H1 (cell line): ENCODE results near the gene PARD3. TPM values are rescaled to one million over a fixed set of nuclear protein-coding genes. Genes with fewer than 3 reads are reported as not detected.

Source experiments
- CTCF ChIA-PET: fragments of 300-600 bp; sonication (Branson Sonifier 250); formaldehyde crosslinking; loops from one replicate; lab custom pipeline; 2021; ENCODE audit not compliant: partially characterized antibody; lab: Charles Lee
- POLR2A ChIA-PET: fragments of 300-600 bp; sonication (Branson Sonifier 250); formaldehyde crosslinking; loops from one replicate; lab custom pipeline; 2021; ENCODE audit warnings: inconsistent platforms; ENCODE audit not compliant: partially characterized antibody; lab: Charles Lee
- DNase-seq, 2 experiments: peaks; one replicate each; pipeline versions ENCODE4 v3.0.0 to v3.0.0-alpha.2; 2010 to 2022; ENCODE audit warnings: low spot score in 2 of 2, low read depth in 1 of 2, mixed read lengths in 1 of 2
- FAIRE-seq: peaks from 2 replicates; lab custom pipeline; 2011; peaks lifted over from hg19 to GRCh38; lab: Jason Lieb, UNC
- H2AFZ ChIP-seq: 2 replicates; pipeline ENCODE4 v1.8.1; 2012; ENCODE audit warnings: low read length, inconsistent platforms
- H2AK5ac ChIP-seq: 2 replicates; pipeline ENCODE4 v1.6.1; 2013; ENCODE audit warnings: low read depth, low read length
- H2BK120ac ChIP-seq: replicated peaks from 2 replicates; pipeline ENCODE3; 2013; ENCODE audit warnings: low read depth, low read length, inconsistent platforms
- H2BK12ac ChIP-seq: 2 replicates; pipeline ENCODE4 v1.6.1; 2013; ENCODE audit warnings: low read depth, low read length
- H2BK15ac ChIP-seq: 2 replicates; pipeline ENCODE4 v1.6.1; 2013; ENCODE audit warnings: low read length
- H2BK20ac ChIP-seq: 2 replicates; pipeline ENCODE4 v1.6.1; 2013; ENCODE audit warnings: low read length
- H2BK5ac ChIP-seq: 2 replicates; pipeline ENCODE4 v1.6.1; 2013; ENCODE audit warnings: low read depth, low read length
- H3K14ac ChIP-seq: 2 replicates; pipeline ENCODE4 v1.6.1; 2013; ENCODE audit warnings: inconsistent platforms; ENCODE audit not compliant: insufficient read length
- H3K18ac ChIP-seq: 2 replicates; pipeline ENCODE4 v1.6.1; 2013; ENCODE audit warnings: low read length; ENCODE audit errors: extremely low read depth
- H3K23ac ChIP-seq: 2 replicates; pipeline ENCODE4 v1.6.1; 2013; ENCODE audit warnings: inconsistent platforms; ENCODE audit not compliant: insufficient read length
- H3K23me2 ChIP-seq: 2 replicates; pipeline ENCODE4 v1.6.1; 2013; ENCODE audit warnings: low read depth, low read length
- H3K27ac ChIP-seq: 2 replicates; pipeline ENCODE4 v1.6.1; 2011; ENCODE audit warnings: low read depth, low read length, inconsistent platforms
- H3K27me3 ChIP-seq, 4 experiments: replicated peaks in 1 of 4; 1 replicate in 1 of 4; 2 replicates in 3 of 4; pipeline versions ENCODE4 v1.6.1 to v1.8.1; 2011 to 2013; ENCODE audit warnings: low read length in 3 of 4, mild to moderate bottlenecking in 3 of 4, inconsistent platforms in 2 of 4, mixed read lengths in 2 of 4, moderate library complexity in 1 of 4; ENCODE audit not compliant: control insufficient read depth in 3 of 4, insufficient read depth in 3 of 4; ENCODE audit errors: extremely low read depth in 1 of 4
- H3K36me3 ChIP-seq, 4 experiments: 2 replicates each; pipeline versions ENCODE4 v1.6.1 to v1.8.1; 2011 to 2013; ENCODE audit warnings: mild to moderate bottlenecking in 4 of 4, low read length in 3 of 4, moderate library complexity in 2 of 4, control low read depth in 1 of 4, inconsistent platforms in 1 of 4; ENCODE audit not compliant: insufficient read depth in 4 of 4, control insufficient read depth in 2 of 4
- H3K4ac ChIP-seq: replicated peaks from 2 replicates; pipeline ENCODE3; 2013; ENCODE audit warnings: low read length, low read depth, mixed read lengths, inconsistent platforms; ENCODE audit not compliant: insufficient read length
- H3K4me1 ChIP-seq, 4 experiments: replicated peaks in 1 of 4; 1 replicate in 1 of 4; 2 replicates in 3 of 4; pipeline versions ENCODE4 v1.6.1 to v1.8.1; 2011 to 2013; ENCODE audit warnings: low read length in 3 of 4, inconsistent platforms in 2 of 4, mixed read lengths in 1 of 4; ENCODE audit not compliant: insufficient read depth in 4 of 4, control insufficient read depth in 3 of 4
- H3K4me2 ChIP-seq, 2 experiments: 2 replicates each; pipeline versions ENCODE4 v1.6.1 to v1.8.1; 2011 to 2013; ENCODE audit warnings: low read depth in 2 of 2, low read length in 2 of 2, control low read depth in 1 of 2, inconsistent platforms in 1 of 2, mild to moderate bottlenecking in 1 of 2; ENCODE audit not compliant: insufficient read depth in 1 of 2
- H3K4me3 ChIP-seq, 4 experiments: fragments of 200-600, 300-600 bp in 1 of 4; sonication (generic), shearing (Covaris generic), sonication (Bioruptor Twin) in 1 of 4; 2 replicates each; pipeline versions ENCODE4 v1.5.1 to v1.8.1; 2011 to 2016; ENCODE audit warnings: low read length in 4 of 4, low read depth in 3 of 4, control low read depth in 2 of 4, inconsistent platforms in 2 of 4, mild to moderate bottlenecking in 2 of 4, mixed read lengths in 1 of 4, moderate library complexity in 1 of 4; ENCODE audit not compliant: insufficient read depth in 2 of 4; ENCODE audit errors: extremely low read depth in 1 of 4
- H3K56ac ChIP-seq: replicated peaks from 2 replicates; pipeline ENCODE3; 2013; ENCODE audit warnings: low read depth, mild to moderate bottlenecking, mixed read lengths, low read length, inconsistent platforms; ENCODE audit not compliant: insufficient read length
- H3K79me1 ChIP-seq: 2 replicates; pipeline ENCODE4 v1.6.1; 2013; ENCODE audit warnings: low read depth, low read length, control low read depth
- H3K79me2 ChIP-seq, 2 experiments: 2 replicates each; pipeline versions ENCODE4 v1.6.1 to v1.8.1; 2012 to 2013; ENCODE audit warnings: low read length in 2 of 2, mild to moderate bottlenecking in 2 of 2, inconsistent platforms in 1 of 2; ENCODE audit not compliant: insufficient read depth in 2 of 2, control insufficient read depth in 1 of 2
- H3K9ac ChIP-seq, 4 experiments: replicated peaks in 1 of 4; 1 replicate in 1 of 4; 2 replicates in 3 of 4; pipeline versions ENCODE4 v1.6.1 to v1.8.1; 2011 to 2013; ENCODE audit warnings: low read depth in 3 of 4, low read length in 3 of 4, control low read depth in 2 of 4, mild to moderate bottlenecking in 2 of 4, moderate library complexity in 2 of 4, inconsistent platforms in 1 of 4; ENCODE audit errors: extremely low read depth in 1 of 4
- H3K9me3 ChIP-seq, 2 experiments: 2 replicates each; pipeline versions ENCODE4 v1.6.1 to v1.8.1; 2012 to 2013; ENCODE audit warnings: mild to moderate bottlenecking in 2 of 2, moderate library complexity in 2 of 2, control low read depth in 1 of 2, inconsistent platforms in 1 of 2, low read depth in 1 of 2, low read length in 1 of 2, mixed read lengths in 1 of 2; ENCODE audit not compliant: insufficient read depth in 2 of 2
- H4K20me1 ChIP-seq, 2 experiments: replicated peaks in 1 of 2; 2 replicates each; pipeline versions ENCODE3 to v1.8.1; 2011 to 2013; ENCODE audit warnings: inconsistent platforms in 2 of 2, low read length in 2 of 2, mild to moderate bottlenecking in 1 of 2; ENCODE audit not compliant: insufficient read depth in 2 of 2, control insufficient read depth in 1 of 2
- H4K5ac ChIP-seq: 2 replicates; pipeline ENCODE4 v1.6.1; 2013; ENCODE audit warnings: low read length, low read depth, mixed read lengths, inconsistent platforms; ENCODE audit not compliant: insufficient read length
- H4K8ac ChIP-seq: 2 replicates; pipeline ENCODE4 v1.8.0; 2013; ENCODE audit warnings: mild to moderate bottlenecking, moderate library complexity, low read length, inconsistent platforms; ENCODE audit not compliant: insufficient read depth; ENCODE audit errors: extremely low read depth
- H4K91ac ChIP-seq: replicated peaks from 2 replicates; pipeline ENCODE3; 2013; ENCODE audit warnings: low read length, mixed read lengths, inconsistent platforms; ENCODE audit not compliant: insufficient read length
- CREB1 ChIP-seq: IDR thresholded peaks from 2 replicates; pipeline ENCODE4 v1.6.1; 2012; ENCODE audit warnings: inconsistent platforms
- CTBP2 ChIP-seq: IDR thresholded peaks from 2 replicates; pipeline ENCODE4 v1.7.0; 2011; ENCODE audit warnings: borderline replicate concordance, mild to moderate bottlenecking, moderate library complexity, mixed read lengths, low read length; ENCODE audit not compliant: insufficient read depth, insufficient read length
- E2F6 ChIP-seq: IDR thresholded peaks from 2 replicates; pipeline ENCODE4 v1.6.1; 2012; ENCODE audit warnings: inconsistent platforms
- EGR1 ChIP-seq: IDR thresholded peaks from 2 replicates; pipeline ENCODE4 v1.6.1; 2011; ENCODE audit warnings: low read depth, low read length, borderline replicate concordance
- GTF2F1 ChIP-seq: IDR thresholded peaks from 2 replicates; pipeline ENCODE4 v1.6.1; 2012; ENCODE audit warnings: low read depth, low read length, improper control_type of control experiment, borderline replicate concordance
- HDAC6 ChIP-seq: IDR thresholded peaks from one replicate; pipeline ENCODE4 v1.7.1; 2012; ENCODE audit warnings: low read depth, mild to moderate bottlenecking, inconsistent platforms, low read length, moderate library complexity
- PHF8 ChIP-seq: fragments of 200-600 bp; sonication (generic); conservative IDR thresholded peaks from 2 replicates; pipeline ENCODE4 v1.7.1; 2012; ENCODE audit warnings: low read depth, mild to moderate bottlenecking, inconsistent platforms, low read length, moderate library complexity
- POLR2AphosphoS5 ChIP-seq: IDR thresholded peaks from 2 replicates; pipeline ENCODE4 v1.6.1; 2011; ENCODE audit warnings: low read depth, low read length
- RXRA ChIP-seq: IDR thresholded peaks from 2 replicates; pipeline ENCODE4 v1.6.1; 2011; ENCODE audit warnings: low read depth, mild to moderate bottlenecking, low read length, moderate library complexity; ENCODE audit not compliant: insufficient read depth
- TAF1 ChIP-seq: IDR thresholded peaks from 2 replicates; pipeline ENCODE4 v1.6.1; 2011; ENCODE audit warnings: mild to moderate bottlenecking, low read depth, low read length
- TEAD4 ChIP-seq: IDR thresholded peaks from 2 replicates; pipeline ENCODE4 v1.6.1; 2012; ENCODE audit warnings: low read depth, low read length, inconsistent platforms, mixed read lengths
- WGBS, 2 experiments: shearing (Covaris generic) in 1 of 2; methylation state at CpG; one replicate each; pipeline versions ENCODE4 v1.1.6 to v1.1.7; 2013 to 2015; ENCODE audit warnings: low lambda C conversion rate in 2 of 2, mixed read lengths in 2 of 2, inconsistent platforms in 1 of 2, low coverage in 1 of 2, missing lambda C conversion rate in 1 of 2; ENCODE audit not compliant: insufficient replicate concordance in 2 of 2, insufficient coverage in 1 of 2, insufficient read length in 1 of 2; ENCODE audit errors: extremely low coverage in 1 of 2, missing lambda C conversion rate in 1 of 2; 5-methylcytosine and 5-hydroxymethylcytosine counted together
- polyA plus RNA-seq, 7 experiments: library from polyadenylated mRNA; depleted of rRNA in 3 of 7; stranded (reverse) in 5 of 7; unstranded in 2 of 7; fragments of >200 nt in 5 of 7; fragments of 200-250 nt in 2 of 7; gene quantifications; 1 replicate in 5 of 7; 2 replicates in 1 of 7; 4 replicates in 1 of 7; pipeline versions ENCODE4 v1.2.1 to v1.2.3, GENCODE V29; 2011 to 2013; ENCODE audit warnings: missing spikeins in 2 of 7, mixed read lengths in 2 of 7
- total RNA-seq: library from RNA; stranded (reverse); fragmentation: NEBNext Ultra II Directional; extraction: Animal tissue kit (Norgen Biotek cat#: 25700); gene quantifications from 2 replicates; pipeline ENCODE4 v1.2.1, GENCODE V29; 2021

PARD3 gene
- total and polyA plus RNA-seq, 2 of the 8 experiments (the other 6 are each of a cell fraction or from before 2014, with no cell fraction given): 19.7 to 49.1 TPM

- no peak overlapping the region for H3K9ac ChIP-seq
- H4K5ac ChIP-seq: peak overlapping the region; percentile 9
- H2BK5ac ChIP-seq: peak overlapping the region; percentile 71; the same call in 1 of the 2 replicates
- H3K4ac ChIP-seq: peak overlapping the region; percentile 16
- H3K36me3 ChIP-seq: no peaks in the 10 kb centered on the region
- H3K14ac ChIP-seq: no peak overlapping the region
- 0 out of 4 replicates have a peak overlapping the region, but pooled peaks of 1 of the 2 experiments have one; percentile 18 for H3K4me2 ChIP-seq
- H2AK5ac ChIP-seq: peak overlapping the region; percentile 70; the same call in 1 of the 2 replicates
- FAIRE-seq: no peak
- H3K56ac ChIP-seq: no peak overlapping the region
- peaks cover 3 to 25% (median 19%) of the 10 kb centered on the region in 4 experiments; a peak in 6 of 7 replicates for H3K4me1 ChIP-seq
- H4K91ac ChIP-seq: no peak overlapping the region
- no peak overlapping the region for H3K23ac ChIP-seq
- no peaks in the 10 kb centered on the region for H4K20me1 ChIP-seq
- no peak overlapping the region for H3K4me3 ChIP-seq
- no peak overlapping the region for H2BK20ac ChIP-seq
- TF ChIP-seq POLR2AphosphoS5 (no peak), GTF2F1 (no peak), RXRA (no peak), TAF1 (no peak), CREB1 (no peak), TEAD4 (no peak), HDAC6 (no peak), PHF8 (no peak), CTBP2 (no peak), E2F6 (no peak), EGR1 (no peak)
- POLR2A ChIA-PET: no interaction called here
- peak overlapping the region; percentile 94 for H2BK12ac ChIP-seq
- peak overlapping the region; percentile 66 for H3K27ac ChIP-seq
- H3K23me2 ChIP-seq: no peaks in the 10 kb centered on the region
- H2AFZ ChIP-seq: no peak overlapping the region
- CTCF ChIA-PET: interaction anchor here (0.6 to 5.4 kb wide), 6 partner anchors 52 to 510 kb away, joined by 3 to 57 read pairs (median 5); no protein-coding TSS in a partner anchor
- H4K8ac ChIP-seq: no peak overlapping the region
- H3K79me2 ChIP-seq: peaks cover 0 to 51% of the 10 kb centered on the region in 2 experiments; a peak in 3 of 4 replicates
- no peaks in the 10 kb centered on the region for H3K9me3 ChIP-seq
- H2BK120ac ChIP-seq: peak overlapping the region; percentile 22
- no peak for DNase-seq
- H3K27me3 ChIP-seq: no peaks in the 10 kb centered on the region
- no peaks in the 10 kb centered on the region for H3K79me1 ChIP-seq
- H2BK15ac ChIP-seq: peak overlapping the region; percentile 89; the same call in 1 of the 2 replicates
- H3K18ac ChIP-seq: peak overlapping the region; percentile 65; the same call in 1 of the 2 replicates
- WGBS, 2 experiments: 78% methylated on average over 3 of the region's 3 CpGs; no CpG with 5 or more reads in 1 of the 2 experiments
Observed at GRCh38 chr10:34526186-34526585, 288.9 kb downstream of the PARD3 start.
